Esophagus muscularis mucosa (tissue), 4 donors: ENCODE data around the gene LRRC4B. TPM values are rescaled to one million over a fixed set of nuclear protein-coding genes. Genes with fewer than 3 reads are reported as not detected.
"Not testable (repeated sequence)": the region's sequence is repeated elsewhere in the genome, so short reads cannot be mapped to it uniquely, and the experiment has no call there.

ENCODE experiments used
- DNase-seq: peaks from one replicate; pipeline ENCODE4 v3.0.0-alpha.2; 2017; ENCODE audit errors: extremely low spot score
- H3K27ac ChIP-seq, 4 donors: fragments of 200-600 bp; sonication (generic); replicated peaks in 1 of 4; 1 replicate in 3 of 4; 2 replicates in 1 of 4; pipeline ENCODE4 v1.5.1; 2016 to 2019; ENCODE audit warnings: mild to moderate bottlenecking in 1 of 4
- H3K27me3 ChIP-seq, 4 donors: fragments of 200-600 bp; sonication (generic); one replicate each; pipeline versions ENCODE4 v1.5.1 to v1.6.0; 2016 to 2019
- H3K36me3 ChIP-seq, 4 donors: fragments of 200-600 bp; sonication (generic); one replicate each; pipeline ENCODE4 v1.5.1; 2016 to 2019
- H3K4me1 ChIP-seq, 4 donors: fragments of 200-600 bp; sonication (generic); one replicate each; pipeline ENCODE4 v1.5.1; 2016 to 2019
- H3K4me3 ChIP-seq, 4 donors: fragments of 200-600 bp; sonication (generic); 1 replicate in 2 of 4; 2 replicates in 2 of 4; pipeline ENCODE4 v1.5.1; 2016 to 2019; ENCODE audit warnings: mild to moderate bottlenecking in 4 of 4, moderate library complexity in 1 of 4
- H3K9me3 ChIP-seq, 4 donors: fragments of 200-600 bp; sonication (generic); 1 replicate in 3 of 4; 2 replicates in 1 of 4; pipeline ENCODE4 v1.5.1; 2016 to 2019
- CTCF ChIP-seq, 3 experiments: fragments of 200-600 bp in 2 of 3; fragments of 450-650 bp in 1 of 3; sonication (generic) in 2 of 3; IDR thresholded peaks; one replicate each; pipeline ENCODE4 v1.5.1; 2017 to 2019; ENCODE audit warnings: antibody characterized with exemption in 3 of 3, mild to moderate bottlenecking in 2 of 3, moderate library complexity in 1 of 3
- EP300 ChIP-seq: sonication (generic); formaldehyde crosslinking; IDR thresholded peaks from one replicate; pipeline ENCODE4 v1.6.1; 2017; ENCODE audit warnings: antibody characterized with exemption
- POLR2A ChIP-seq: fragments of 450-650 bp; IDR thresholded peaks from one replicate; pipeline ENCODE4 v1.6.1; 2017; ENCODE audit warnings: antibody characterized with exemption, moderate library complexity, mild to moderate bottlenecking, low read depth
- POLR2AphosphoS5 ChIP-seq, 2 donors: sonication (generic); formaldehyde crosslinking; IDR thresholded peaks; one replicate each; pipeline ENCODE4 v1.6.1; 2017; ENCODE audit warnings: antibody characterized with exemption in 2 of 2
- WGBS: methylation state at CpG from one replicate; pipeline ENCODE4 v1.1.5; 2018; 5-methylcytosine and 5-hydroxymethylcytosine counted together
- intact Hi-C: fragments of 100-400 bp; cut with DNase I; formaldehyde crosslinking; loops from one replicate; pipeline ENCODE4 v1.15.1; 2023
- total RNA-seq, 4 donors: library from RNA; depleted of rRNA; stranded (reverse); fragments of >200 nt; gene quantifications; one replicate each; pipeline versions ENCODE4 v1.1.0 to v1.2.1, GENCODE V29; 2016

The LRRC4B gene
- total RNA-seq, 4 donors from 2014 or later, result 3.7 to 12.5 (median 6.7) TPM

GRCh38 chr19:50532952-50533351 lies 35.3 kb downstream of the LRRC4B start:
- no peaks in the 10 kb centered on the region for H3K4me1 ChIP-seq
- intact Hi-C loops, result no loop called here
- H3K4me3 ChIP-seq, result no peak overlapping the region
- H3K9me3 ChIP-seq, result peaks cover 0 to 21% (median 16%) of the 10 kb centered on the region in 4 donors
- TF ChIP-seq POLR2A (no peak), EP300 (no peak), POLR2AphosphoS5 (IDR thresholded peaks at IDR 0.05) (no peak), CTCF (IDR thresholded peaks at IDR 0.05) (no peak)
- WGBS, result 91% methylated on average over 4 of the region's 4 CpGs
- H3K27me3 ChIP-seq, result peaks cover 0 to 60% (median 0%) of the 10 kb centered on the region in 4 donors
- H3K27ac ChIP-seq, result no peak overlapping the region
- no peaks in the 10 kb centered on the region for H3K36me3 ChIP-seq
- DNase-seq, result no peak

- intact Hi-C loops, result no loop called here
- no peak overlapping the region for H3K27ac ChIP-seq
- no peak for DNase-seq
- TF ChIP-seq POLR2A, result no peak
- TF ChIP-seq CTCF (IDR thresholded peaks at IDR 0.05), result no peak
- no peak for TF ChIP-seq POLR2AphosphoS5 (IDR thresholded peaks at IDR 0.05)
- no peak for TF ChIP-seq EP300
- H3K4me3 ChIP-seq, result no peak overlapping the region
- H3K9me3 ChIP-seq, result peaks cover 0 to 21% (median 16%) of the 10 kb centered on the region in 4 donors
- no peaks in the 10 kb centered on the region for H3K4me1 ChIP-seq
- no peaks in the 10 kb centered on the region for H3K36me3 ChIP-seq
- H3K27me3 ChIP-seq, result peaks cover 0 to 47% (median 0%) of the 10 kb centered on the region in 4 donors
- WGBS, result 77% methylated on average over 7 of the region's 14 CpGs
These were observed 37.0 kb downstream of the LRRC4B start for GRCh38 chr19:50531171-50531612.

- H3K4me3 ChIP-seq, DNase-seq, H3K4me1 ChIP-seq, H3K9me3 ChIP-seq, intact Hi-C loops, H3K27ac ChIP-seq, H3K36me3 ChIP-seq: not testable (repeated sequence)
- peaks cover 0 to 47% (median 0%) of the 10 kb centered on the region in 4 donors for H3K27me3 ChIP-seq
- WGBS, result 95% methylated on average over 3 of the region's 3 CpGs
These were observed 40.2 kb downstream of the LRRC4B start for GRCh38 chr19:50528052-50528451.

GRCh38 chr19:50522881-50523280 lies 45.4 kb downstream of the LRRC4B start:
- H3K9me3 ChIP-seq, result no peaks in the 10 kb centered on the region
- DNase-seq, result no peak
- H3K36me3 ChIP-seq, result peaks cover 0 to 5% (median 0%) of the 10 kb centered on the region in 4 donors
- H3K27ac ChIP-seq, result no peak overlapping the region
- H3K4me3 ChIP-seq, result no peak overlapping the region
- H3K4me1 ChIP-seq, result no peaks in the 10 kb centered on the region
- intact Hi-C loops, result no loop called here
- 85% methylated on average over 10 of the region's 10 CpGs for WGBS
- H3K27me3 ChIP-seq, result peaks cover 0 to 7% (median 0%) of the 10 kb centered on the region in 4 donors
- no peak for TF ChIP-seq POLR2AphosphoS5 (IDR thresholded peaks at IDR 0.05)
- no peak for TF ChIP-seq CTCF (IDR thresholded peaks at IDR 0.05)
- TF ChIP-seq POLR2A, result no peak
- no peak for TF ChIP-seq EP300

GRCh38 chr19:50520822-50521465 lies 47.3 kb downstream of the LRRC4B start:
- TF ChIP-seq EP300 (no peak), POLR2A (no peak), POLR2AphosphoS5 (IDR thresholded peaks at IDR 0.05) (no peak), CTCF (IDR thresholded peaks at IDR 0.05) (no peak)
- intact Hi-C loops, result no loop called here
- Histone ChIP-seq H3K4me1 (no peaks in the 10 kb centered on the region), H3K27me3 (peaks cover 0 to 19% (median 0%) of the 10 kb centered on the region in 4 donors), H3K36me3 (peaks cover 0 to 12% (median 0%) of the 10 kb centered on the region in 4 donors), H3K4me3 (no peak overlapping the region), H3K9me3 (no peaks in the 10 kb centered on the region), H3K27ac (no peak overlapping the region)
- WGBS, result 88% methylated on average over 17 of the region's 17 CpGs
- no peak for DNase-seq
